NCI-H2196 treated with DMSO at 0.1 percent for 48 hours (cell line): ENCODE results near the gene NPAT.
"Not testable (repeated sequence)": the region's sequence is repeated elsewhere in the genome, so short reads cannot be mapped to it uniquely, and the experiment has no call there.

Experiments used
- DNase-seq: peaks from one replicate; lab custom pipeline; 2025; ENCODE audit not compliant: unreplicated experiment; lab: John Stamatoyannopoulos, UW

NPAT gene

GRCh38 chr11:108160970-108161566 is 61.4 kb downstream of the NPAT start:
- DNase-seq: no peak

DNA sequence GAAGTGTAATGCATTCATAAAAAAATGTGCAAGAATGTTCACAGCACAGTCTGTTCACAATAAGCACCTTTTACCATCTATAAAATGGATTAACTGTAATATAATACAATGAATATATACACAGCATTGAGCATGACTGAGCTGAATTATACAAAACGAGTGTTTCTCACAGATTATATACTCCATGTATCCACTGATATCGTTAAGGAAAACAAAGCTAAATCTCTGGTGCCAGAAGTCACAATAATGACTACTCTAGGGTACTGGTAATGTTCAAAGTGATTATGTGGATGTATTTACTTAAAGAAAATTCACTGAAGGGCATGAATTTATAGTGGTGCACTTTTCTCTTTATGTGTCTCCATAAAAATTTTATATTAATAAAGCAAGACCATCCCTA is 67.8 kb downstream of the NPAT start:
- no peak for DNase-seq

DNA sequence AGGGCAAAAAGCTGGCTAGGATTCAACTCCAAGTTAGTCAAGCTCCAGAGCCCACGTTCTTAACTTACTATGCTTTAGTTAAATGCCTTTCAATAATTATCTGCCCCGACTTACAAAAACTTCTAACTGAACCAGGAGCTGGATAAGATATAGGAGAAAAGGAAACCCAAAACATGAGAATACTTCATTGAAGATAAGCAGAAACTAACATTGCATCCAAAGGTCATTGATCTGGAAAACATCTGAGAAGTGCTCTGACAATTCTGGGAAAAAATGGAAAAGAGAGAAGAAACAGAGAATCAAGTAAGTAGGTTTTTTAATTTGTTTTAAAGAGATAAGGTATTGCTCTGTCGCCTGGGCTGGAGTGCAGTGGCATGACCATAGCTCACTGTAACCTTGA is 73.9 kb downstream of the NPAT start:
- DNase-seq: no peak

- no peak for DNase-seq
Observed at GRCh38 chr11:108147150-108147549, 75.3 kb downstream of the NPAT start.

GRCh38 chr11:108144615-108145014 is 77.8 kb downstream of the NPAT start:
- no peak for DNase-seq

GRCh38 chr11:108142304-108142703 is 80.1 kb downstream of the NPAT start:
- DNase-seq: no peak

- DNase-seq: no peak
Observed at GRCh38 chr11:108137212-108137611, 85.2 kb downstream of the NPAT start.

GRCh38 chr11:108135845-108136544 is 86.4 kb downstream of the NPAT start:
- no peak for DNase-seq

- DNase-seq: not testable (repeated sequence)
Observed at GRCh38 chr11:108132993-108133538, 89.4 kb downstream of the NPAT start.

DNA sequence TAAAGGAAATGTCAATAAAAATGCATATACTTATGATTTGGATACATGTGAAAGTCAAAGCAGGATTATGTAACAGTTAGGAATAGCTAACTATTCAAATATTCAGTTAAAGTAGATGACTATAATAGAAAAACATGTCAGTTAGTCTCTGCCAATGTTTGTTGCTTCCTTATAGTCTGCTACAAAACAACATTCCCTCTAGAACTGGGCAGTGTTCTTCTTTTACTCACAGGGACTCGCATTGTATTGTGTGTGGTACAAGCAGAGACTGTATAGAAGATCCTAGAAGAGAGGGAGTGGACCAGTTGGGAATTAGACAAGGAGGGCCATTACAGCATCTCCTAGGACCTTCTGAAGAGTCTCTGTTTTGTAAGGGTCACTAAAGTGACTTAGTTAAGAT is 90.4 kb downstream of the NPAT start:
- no peak for DNase-seq

DNA sequence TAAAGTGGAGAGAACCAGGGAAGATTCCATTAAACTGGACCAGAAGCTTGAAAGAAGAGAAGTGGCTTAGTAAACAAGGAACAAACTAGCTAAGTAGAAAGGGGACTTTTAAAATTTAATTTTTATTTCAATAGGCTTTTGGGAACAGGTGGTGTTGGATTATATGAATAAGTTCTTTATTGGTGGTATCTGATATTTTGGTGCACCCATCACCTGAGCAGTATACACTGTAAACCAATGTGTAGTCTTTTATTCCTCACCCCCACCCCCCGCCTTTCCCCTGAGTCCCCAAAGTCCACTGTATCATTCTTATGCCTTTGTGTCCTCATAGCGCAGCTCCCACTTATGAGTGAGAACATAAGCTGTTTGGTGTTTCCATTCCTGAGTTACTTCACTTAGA is 93.7 kb downstream of the NPAT start:
- no peak for DNase-seq

GRCh38 chr11:108125096-108125495 is 97.3 kb downstream of the NPAT start:
- no peak for DNase-seq

DNA sequence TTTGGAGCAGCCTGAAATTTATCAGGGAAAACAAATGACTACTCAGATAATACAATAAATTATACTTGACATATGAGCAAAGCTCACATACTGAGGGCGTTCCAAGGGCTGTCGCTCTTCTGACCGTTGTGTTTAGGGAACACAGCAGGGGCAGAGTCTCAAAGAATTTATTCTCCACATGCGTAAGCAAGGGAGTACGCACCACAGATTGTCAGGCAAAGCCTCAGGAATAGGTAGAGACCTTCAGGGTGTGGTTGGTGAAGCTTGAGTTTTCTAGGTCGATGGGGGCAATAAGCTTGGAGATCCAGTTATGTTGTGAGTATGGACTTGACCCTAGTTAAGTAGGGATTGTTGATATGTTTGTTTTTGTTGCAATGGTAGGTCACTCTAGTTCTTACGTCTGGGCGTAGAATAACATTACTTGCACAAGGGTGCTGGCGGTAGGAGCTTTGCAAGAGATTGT is 100.2 kb downstream of the NPAT start:
- DNase-seq: no peak

DNA sequence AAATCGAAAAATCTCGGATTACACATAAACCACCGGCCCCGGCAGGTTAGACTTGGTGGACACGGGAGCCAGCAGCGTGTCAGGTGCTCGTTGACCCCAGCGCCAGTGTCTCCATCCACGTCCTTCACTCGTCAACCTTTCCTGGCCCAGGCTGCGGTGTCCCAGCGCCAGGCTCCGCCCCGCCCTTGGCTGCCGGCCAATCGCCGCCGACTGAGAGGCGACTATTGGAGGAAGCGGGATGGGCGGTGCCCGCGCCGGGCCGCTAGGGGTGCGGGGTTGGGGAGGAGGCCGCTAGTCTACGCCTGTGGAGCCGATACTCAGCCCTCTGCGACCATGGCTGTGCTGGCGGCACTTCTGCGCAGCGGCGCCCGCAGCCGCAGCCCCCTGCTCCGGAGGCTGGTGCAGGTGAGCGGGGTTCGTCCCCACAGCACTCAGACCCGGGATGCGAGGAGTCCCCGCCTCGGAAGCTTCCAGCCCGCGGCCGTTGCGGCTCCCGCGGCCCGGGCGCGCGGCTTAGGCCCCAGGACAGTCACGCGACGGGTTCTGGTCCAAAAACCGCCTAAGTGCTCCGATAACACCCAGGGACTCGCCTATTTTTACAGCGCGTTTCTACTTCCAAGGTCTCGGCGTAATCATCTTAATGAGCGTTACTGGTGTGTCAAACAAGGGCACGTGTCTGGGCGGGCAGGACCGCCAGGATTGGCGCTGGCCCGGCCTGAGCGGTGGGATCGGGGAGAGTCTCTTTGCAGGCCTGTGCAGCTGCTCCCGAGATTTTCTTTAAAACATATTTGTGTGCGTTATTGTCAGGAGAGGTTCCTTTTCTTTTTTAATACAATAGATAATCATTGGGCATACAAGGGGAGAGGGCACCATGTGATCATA is 100.9 kb downstream of the NPAT start, which contains the start of gene ACAT1:
ACAT1 (plus strand) TSS at position 294 of the 882 bp plus-strand sequence; CDS start at position 334, 40 bp downstream.
- DNase-seq: peak; percentile 86

DNA sequence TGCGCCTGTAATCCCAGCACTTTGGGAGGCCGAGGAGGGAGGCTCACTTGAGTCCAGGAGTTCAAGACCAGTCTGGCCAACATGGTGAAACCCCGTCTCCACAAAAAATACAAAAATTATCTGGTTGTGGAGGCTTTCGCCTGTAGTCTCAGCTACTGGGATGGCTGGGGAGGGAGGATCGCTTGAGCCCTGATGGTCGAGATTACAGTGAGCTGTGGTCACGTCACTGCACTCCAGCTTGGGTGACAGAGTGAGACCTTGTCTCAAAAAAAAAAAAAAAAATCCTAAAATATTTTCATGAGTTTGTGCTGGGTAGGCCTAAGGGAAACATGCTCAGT is 101.5 kb downstream of the NPAT start:
- not testable (repeated sequence) for DNase-seq

DNA sequence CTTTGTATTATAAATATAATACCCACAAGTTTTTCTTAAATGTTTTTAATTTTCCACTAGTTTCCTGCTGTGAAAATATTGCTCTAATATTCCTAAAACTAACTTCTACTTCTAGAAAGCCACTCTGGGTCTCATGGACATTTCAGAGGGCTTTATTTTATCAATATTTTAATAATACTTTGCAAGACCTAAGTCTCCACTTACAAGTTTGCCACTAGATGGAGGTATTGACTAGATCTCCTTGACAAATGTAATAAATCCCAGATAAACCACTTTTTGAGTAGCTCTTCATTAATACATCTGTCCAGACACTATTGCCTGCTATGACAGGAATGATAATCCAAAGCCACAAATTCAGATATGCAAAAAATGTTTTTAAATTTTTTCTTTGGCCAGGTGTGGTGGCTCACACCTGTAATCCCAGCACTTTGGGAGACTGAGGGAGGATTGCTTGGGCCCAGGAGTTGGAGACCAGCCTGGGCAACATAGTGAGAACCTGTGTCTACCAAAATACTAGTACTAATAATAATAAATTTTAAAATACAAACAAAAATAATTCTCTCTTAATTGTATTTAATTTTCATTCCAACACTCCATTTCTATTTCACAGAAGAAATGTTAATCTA is 104.6 kb downstream of the NPAT start:
- DNase-seq: peak; percentile 57

DNA sequence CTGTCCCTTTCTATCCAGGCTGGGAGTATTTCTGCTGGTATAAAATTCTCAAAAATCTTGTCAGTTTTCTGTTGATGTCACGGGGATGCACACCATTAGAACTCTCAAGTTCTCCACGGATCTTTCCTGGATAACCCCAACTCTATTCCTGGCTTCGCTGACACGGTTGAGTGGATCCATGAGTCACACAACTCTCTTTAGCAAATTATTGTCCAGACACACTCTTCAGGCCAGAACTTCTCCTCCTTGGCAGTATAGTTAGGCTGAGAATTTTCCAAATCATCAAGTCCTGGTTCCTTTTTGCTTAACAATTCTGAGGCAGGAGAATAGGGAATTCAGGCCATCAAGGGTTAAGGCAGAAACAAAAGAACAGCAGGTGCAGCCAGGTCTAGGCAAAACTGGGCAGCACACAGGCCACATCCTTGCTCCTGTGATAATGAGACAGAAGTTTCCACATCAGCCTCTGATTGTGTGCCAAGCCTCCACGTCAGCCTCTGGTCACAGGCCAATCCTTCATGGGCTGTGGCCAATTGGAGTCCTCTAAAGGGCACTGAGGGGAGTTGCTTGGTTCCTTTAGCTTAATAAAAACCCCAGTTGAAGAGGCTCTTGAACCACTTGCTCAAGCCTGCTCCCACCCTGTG is 106.8 kb downstream of the NPAT start:
- DNase-seq: peak; percentile 82

- DNase-seq: peak; percentile 83
Observed at GRCh38 chr11:108112057-108112456, 110.4 kb downstream of the NPAT start.

- no peak for DNase-seq
Observed at GRCh38 chr11:108111126-108111525, 111.3 kb downstream of the NPAT start.
